ENCODE measurements around the gene GPR85.
A peak's percentile ranks its signal among the peaks of the same experiment; 100 is the strongest.

GPR85 gene

DNA sequence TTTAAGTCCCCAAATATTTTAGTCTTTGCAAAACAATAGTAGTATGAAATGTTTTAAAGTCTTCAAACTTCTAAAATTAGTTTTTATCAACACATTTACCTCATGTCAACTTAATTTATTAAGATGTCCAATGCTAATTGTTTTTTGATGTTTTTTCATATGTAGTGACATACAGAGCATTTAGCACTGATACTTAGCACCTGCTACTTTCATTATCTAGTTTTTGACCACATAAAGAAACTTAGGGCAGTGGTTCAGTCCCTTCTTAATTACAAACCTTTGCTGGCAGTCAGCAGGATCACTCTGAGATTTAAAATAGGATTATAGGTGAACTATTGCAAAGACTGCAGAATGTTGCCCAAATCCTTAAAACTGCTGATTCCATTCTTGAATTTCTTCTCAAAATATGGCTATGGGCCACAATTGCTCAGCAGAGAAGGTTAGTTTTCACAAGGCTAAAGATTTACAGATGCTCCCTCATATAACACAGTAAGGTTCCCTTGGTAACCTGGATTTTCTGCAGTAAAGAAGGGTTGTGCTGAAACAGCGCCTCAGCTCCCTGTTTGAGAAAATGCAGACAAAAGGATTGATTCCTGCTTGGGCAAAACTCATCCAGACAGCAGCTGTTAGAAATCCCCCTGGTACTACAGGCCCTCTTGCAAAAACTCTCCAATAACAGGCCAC is 3.4 kb downstream of the GPR85 start:
- H3K4me3 ChIP-seq = no peak overlapping the region
- TF ChIP-seq, protein P1, sequence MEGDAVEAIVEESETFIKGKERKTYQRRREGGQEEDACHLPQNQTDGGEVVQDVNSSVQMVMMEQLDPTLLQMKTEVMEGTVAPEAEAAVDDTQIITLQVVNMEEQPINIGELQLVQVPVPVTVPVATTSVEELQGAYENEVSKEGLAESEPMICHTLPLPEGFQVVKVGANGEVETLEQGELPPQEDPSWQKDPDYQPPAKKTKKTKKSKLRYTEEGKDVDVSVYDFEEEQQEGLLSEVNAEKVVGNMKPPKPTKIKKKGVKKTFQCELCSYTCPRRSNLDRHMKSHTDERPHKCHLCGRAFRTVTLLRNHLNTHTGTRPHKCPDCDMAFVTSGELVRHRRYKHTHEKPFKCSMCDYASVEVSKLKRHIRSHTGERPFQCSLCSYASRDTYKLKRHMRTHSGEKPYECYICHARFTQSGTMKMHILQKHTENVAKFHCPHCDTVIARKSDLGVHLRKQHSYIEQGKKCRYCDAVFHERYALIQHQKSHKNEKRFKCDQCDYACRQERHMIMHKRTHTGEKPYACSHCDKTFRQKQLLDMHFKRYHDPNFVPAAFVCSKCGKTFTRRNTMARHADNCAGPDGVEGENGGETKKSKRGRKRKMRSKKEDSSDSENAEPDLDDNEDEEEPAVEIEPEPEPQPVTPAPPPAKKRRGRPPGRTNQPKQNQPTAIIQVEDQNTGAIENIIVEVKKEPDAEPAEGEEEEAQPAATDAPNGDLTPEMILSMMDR (IDR thresholded peaks at IDR 0.05) = no peak
- H3K36me3 ChIP-seq = no peaks in the 10 kb centered on the region
- H3K9me3 ChIP-seq = no peaks in the 10 kb centered on the region
- no peak for DNase-seq
- peaks cover 0 to 15% (median 7%) of the 10 kb centered on the region in 4 donors for H3K4me1 ChIP-seq
- intact Hi-C loops (cut with DNase I; ENCODE audit: low total_unique reads) = no loop called here
- no peaks in the 10 kb centered on the region for H3K27me3 ChIP-seq
- H3K27ac ChIP-seq = no peak overlapping the region

DNA sequence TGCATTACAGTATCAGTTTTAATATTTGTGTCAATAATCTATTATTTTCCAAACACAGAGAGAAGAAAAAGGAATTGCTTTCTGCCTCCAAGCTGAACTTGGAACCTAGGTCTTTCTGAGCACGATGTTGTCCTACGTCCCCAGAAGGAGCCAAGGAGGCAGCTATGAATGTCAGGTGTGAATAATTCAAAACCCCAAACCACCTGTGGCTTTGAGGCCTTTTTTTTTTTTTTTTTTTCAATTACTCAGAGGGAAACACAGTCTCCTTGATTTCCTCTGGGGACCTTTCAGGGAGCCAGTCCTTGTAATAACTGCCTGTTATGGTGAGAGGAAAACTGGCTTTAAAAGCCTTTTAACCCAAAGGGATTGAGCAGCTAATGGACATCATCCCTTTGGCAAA is 8.3 kb downstream of the GPR85 start:
- TF ChIP-seq, protein P1 (IDR thresholded peaks at IDR 0.05) = no peak
- no peak overlapping the region for H3K27ac ChIP-seq
- H3K36me3 ChIP-seq = no peaks in the 10 kb centered on the region
- intact Hi-C loops (cut with DNase I; ENCODE audit: low total_unique reads) = no loop called here
- no peaks in the 10 kb centered on the region for H3K9me3 ChIP-seq
- H3K27me3 ChIP-seq = no peaks in the 10 kb centered on the region
- H3K4me3 ChIP-seq = no peak overlapping the region
- no peaks in the 10 kb centered on the region for H3K4me1 ChIP-seq
- DNase-seq = no peak

DNA sequence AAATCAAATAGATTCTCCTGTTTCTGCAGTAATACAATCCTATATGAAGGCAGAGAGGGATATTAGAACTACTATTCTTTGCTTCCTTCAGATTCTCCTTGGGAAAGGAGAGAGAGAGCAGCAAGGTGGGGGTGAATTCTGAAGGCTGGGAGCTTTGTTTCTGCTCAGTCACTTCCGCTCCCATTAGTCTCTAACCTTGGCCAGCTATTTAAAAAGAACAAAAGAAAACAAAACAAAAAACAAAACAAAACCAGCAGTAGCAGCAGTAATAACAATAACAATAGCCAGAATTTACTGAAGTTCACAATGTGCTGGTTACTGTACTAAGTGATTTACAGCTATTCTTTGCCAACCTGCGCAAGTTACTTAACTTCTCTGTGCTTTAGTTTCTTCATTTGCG is 9.9 kb downstream of the GPR85 start:
- DNase-seq = no peak
- intact Hi-C loops (cut with DNase I; ENCODE audit: low total_unique reads) = no loop called here
- Histone ChIP-seq H3K27ac (no peak overlapping the region), H3K36me3 (no peaks in the 10 kb centered on the region), H3K4me3 (no peak overlapping the region), H3K9me3 (no peaks in the 10 kb centered on the region), H3K4me1 (no peaks in the 10 kb centered on the region), H3K27me3 (no peaks in the 10 kb centered on the region)
- TF ChIP-seq, protein P1 (IDR thresholded peaks at IDR 0.05) = no peak

DNA sequence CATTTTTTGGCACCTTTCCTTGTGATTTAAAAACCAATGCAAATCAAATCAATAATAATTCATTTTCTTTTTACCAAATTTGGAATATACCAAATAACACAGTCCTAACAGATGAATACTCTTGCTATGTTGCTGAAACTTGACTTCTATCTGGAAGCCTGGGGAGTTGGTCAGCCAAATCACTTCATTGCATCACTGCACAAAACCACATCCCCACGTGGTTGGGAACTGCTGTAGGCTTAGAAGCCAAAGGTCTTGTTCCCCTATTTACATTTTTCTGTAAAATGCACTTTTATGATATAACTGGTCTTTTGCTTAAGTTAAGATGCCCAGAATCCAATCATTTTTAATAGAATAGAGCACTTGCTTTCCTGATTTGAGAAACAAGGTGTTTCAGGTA is 15.2 kb downstream of the GPR85 start:
- Histone ChIP-seq H3K9me3 (no peaks in the 10 kb centered on the region), H3K4me3 (no peak overlapping the region), H3K4me1 (no peaks in the 10 kb centered on the region), H3K27ac (no peak overlapping the region), H3K27me3 (no peaks in the 10 kb centered on the region), H3K36me3 (no peaks in the 10 kb centered on the region)
- intact Hi-C loops (cut with DNase I; ENCODE audit: low total_unique reads) = no loop called here
- TF ChIP-seq, protein P1 (IDR thresholded peaks at IDR 0.05) = no peak
- DNase-seq = peak in 1 of 2 donors; percentile 30

DNA sequence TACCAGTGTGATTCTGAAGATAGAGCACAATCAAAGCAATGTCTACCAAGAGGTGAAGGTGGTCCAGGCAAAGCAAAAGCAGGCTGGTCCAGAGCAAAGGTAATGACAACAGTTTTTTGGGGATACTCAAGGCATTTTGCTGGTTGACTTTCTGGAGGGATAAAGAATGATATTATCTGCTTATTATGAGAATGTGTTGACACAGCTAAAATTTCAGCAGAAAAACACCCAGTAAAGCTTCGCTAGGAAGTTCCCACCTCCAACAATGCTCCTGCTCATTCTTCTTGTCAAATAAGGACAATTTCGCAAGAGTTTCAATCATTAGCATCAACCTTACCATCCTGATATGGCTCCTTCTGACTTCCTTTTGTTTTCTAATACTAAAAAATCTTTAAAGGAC is 24.1 kb downstream of the GPR85 start:
- no peak overlapping the region for H3K27ac ChIP-seq
- TF ChIP-seq, protein P1 (IDR thresholded peaks at IDR 0.05) = no peak
- no peak for DNase-seq
- no peaks in the 10 kb centered on the region for H3K27me3 ChIP-seq
- intact Hi-C loops (cut with DNase I; ENCODE audit: low total_unique reads) = no loop called here
- no peaks in the 10 kb centered on the region for H3K36me3 ChIP-seq
- no peak overlapping the region for H3K4me3 ChIP-seq
- no peaks in the 10 kb centered on the region for H3K9me3 ChIP-seq
- no peaks in the 10 kb centered on the region for H3K4me1 ChIP-seq

DNA sequence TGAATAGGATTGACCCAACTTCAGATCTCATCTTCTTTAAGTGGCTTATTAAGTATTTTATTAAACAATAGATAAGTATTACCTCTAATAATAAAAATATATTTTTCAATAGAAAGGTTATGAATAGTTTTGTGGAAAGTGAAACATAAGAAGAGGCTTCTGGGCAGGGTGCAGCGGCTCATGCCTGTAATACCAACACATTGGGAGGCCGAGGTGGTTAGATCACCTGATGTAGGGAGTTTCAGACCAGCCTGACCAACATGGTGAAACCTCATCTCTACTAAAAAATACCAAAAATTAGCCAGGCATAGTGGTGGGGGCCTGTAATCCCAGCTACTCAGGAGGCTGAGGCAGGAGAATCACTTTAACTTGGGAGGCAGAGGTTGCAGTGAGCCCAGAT is 26.5 kb downstream of the GPR85 start:
- intact Hi-C loops (cut with DNase I; ENCODE audit: low total_unique reads) = no loop called here
- DNase-seq = no peak
- H3K4me1 ChIP-seq = no peaks in the 10 kb centered on the region
- H3K36me3 ChIP-seq = no peaks in the 10 kb centered on the region
- H3K9me3 ChIP-seq = no peaks in the 10 kb centered on the region
- H3K4me3 ChIP-seq = no peak overlapping the region
- no peak overlapping the region for H3K27ac ChIP-seq
- TF ChIP-seq, protein P1 (IDR thresholded peaks at IDR 0.05) = no peak
- no peaks in the 10 kb centered on the region for H3K27me3 ChIP-seq
